Lung (tissue), 12 donors: ENCODE data around the gene PRG2. TPM values are rescaled to one million over a fixed set of nuclear protein-coding genes. Genes with fewer than 3 reads are reported as not detected.

ENCODE experiments used
- ATAC-seq: fragments of 200-7000 bp; cut with Tn5 transposase; one replicate; pipeline ENCODE4 v1.9.1; 2020; ENCODE audit warnings: moderate number of reproducible peaks; ENCODE audit not compliant: insufficient read depth, low FRiP score
- DNase-seq, 3 donors: peaks; one replicate each; pipeline ENCODE4 v3.0.0-alpha.2; 2013 to 2017
- H3K27ac ChIP-seq, 2 donors: one replicate each; pipeline ENCODE4 v1.5.1; 2013; ENCODE audit warnings: mild to moderate bottlenecking in 2 of 2, moderate library complexity in 2 of 2, control low read depth in 1 of 2, inconsistent platforms in 1 of 2, low read depth in 1 of 2, low read length in 1 of 2
- H3K27me3 ChIP-seq, 3 donors: one replicate each; pipeline ENCODE4 v1.5.1; 2013; ENCODE audit warnings: low read length in 2 of 3; ENCODE audit not compliant: control insufficient read depth in 3 of 3, insufficient read depth in 3 of 3
- H3K36me3 ChIP-seq, 4 donors: one replicate each; pipeline ENCODE4 v1.5.1; 2013; ENCODE audit warnings: low read length in 4 of 4, mild to moderate bottlenecking in 1 of 4, moderate library complexity in 1 of 4; ENCODE audit not compliant: control insufficient read depth in 4 of 4, insufficient read depth in 4 of 4
- H3K4me1 ChIP-seq, 5 donors: one replicate each; pipeline ENCODE4 v1.5.1; 2013; ENCODE audit warnings: low read length in 5 of 5, mild to moderate bottlenecking in 2 of 5, moderate library complexity in 1 of 5; ENCODE audit not compliant: control insufficient read depth in 5 of 5, insufficient read depth in 5 of 5
- H3K4me3 ChIP-seq: one replicate; pipeline ENCODE4 v1.5.1; 2013; ENCODE audit warnings: mild to moderate bottlenecking, control low read depth, moderate library complexity
- H3K9ac ChIP-seq, 2 donors: one replicate each; pipeline ENCODE4 v1.5.1; 2013; ENCODE audit warnings: low read length in 2 of 2, control low read depth in 1 of 2; ENCODE audit not compliant: insufficient read depth in 1 of 2
- H3K9me3 ChIP-seq, 4 donors: one replicate each; pipeline ENCODE4 v1.5.1; 2013; ENCODE audit warnings: low read length in 3 of 4, mild to moderate bottlenecking in 1 of 4, moderate library complexity in 1 of 4; ENCODE audit not compliant: control insufficient read depth in 4 of 4, insufficient read depth in 3 of 4
- CTCF ChIP-seq: IDR thresholded peaks from 2 replicates; pipeline ENCODE4 v1.5.1; 2012; ENCODE audit warnings: mild to moderate bottlenecking; ENCODE audit errors: control extremely low read depth, extremely low read depth
- WGBS, 2 donors: extraction: QIAGEN DNeasy Blood & Tissue Kit; methylation state at CpG; one replicate each; pipeline ENCODE4 v1.1.7; 2013; 5-methylcytosine and 5-hydroxymethylcytosine counted together
- polyA plus RNA-seq, 2 donors: library from polyadenylated mRNA; stranded (reverse); fragments of 200-250 nt; gene quantifications; one replicate each; pipeline ENCODE4 v1.2.1, GENCODE V29; 2013
- total RNA-seq, 2 donors: library from RNA; depleted of rRNA in 1 of 2; stranded (reverse); fragments of >200 nt in 1 of 2; gene quantifications; one replicate each; pipeline ENCODE4 v1.2.1, GENCODE V29; 2014 to 2021
- donor health status: control.
- donor health status: control.
- donor health status: Bipolar disorder and iron deficiency.
- donor health status: healthy.
- donor health status: DM: yes; HTN: yes; CAD: no.

The PRG2 gene
- total and polyA plus RNA-seq, 4 donors = 0.68 to 5.3 (median 0.83) TPM

DNA sequence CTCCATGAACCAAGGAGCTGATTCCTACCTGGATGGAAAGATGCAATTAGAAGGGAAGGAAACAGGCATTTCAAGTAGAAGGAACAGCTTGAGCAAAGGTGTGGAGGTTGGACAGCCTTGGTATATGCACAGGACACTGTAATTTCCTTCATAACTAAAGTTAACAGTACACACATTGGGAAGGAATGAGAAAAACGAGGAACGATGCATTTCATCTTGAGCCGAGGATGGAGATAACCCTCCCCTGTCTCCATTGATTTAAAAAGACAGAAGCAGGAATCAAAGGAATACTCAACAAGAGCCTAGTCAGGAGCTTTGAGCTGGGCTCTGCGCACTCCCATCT, 2.3 kb upstream of the PRG2 start:
- no peak overlapping the region for H3K9ac ChIP-seq
- ATAC-seq = no peak
- no peak overlapping the region for H3K4me3 ChIP-seq
- no peaks in the 10 kb centered on the region for H3K9me3 ChIP-seq
- DNase-seq = no peak
- H3K4me1 ChIP-seq = no peaks in the 10 kb centered on the region
- WGBS, 2 donors = 88 to 93% methylated on average over 4 of the region's 4 CpGs
- peaks cover 0 to 10% (median 0%) of the 10 kb centered on the region in 3 donors for H3K27me3 ChIP-seq
- no peak for TF ChIP-seq CTCF
- no peak overlapping the region for H3K27ac ChIP-seq
- H3K36me3 ChIP-seq = no peaks in the 10 kb centered on the region

- 81 to 92% methylated on average over 8 of the region's 8 CpGs for WGBS, 2 donors
Observed at GRCh38 chr11:57392066-57392762, 1.8 kb upstream of the PRG2 start.

GRCh38 chr11:57391539-57391938, 1.1 kb upstream of the PRG2 start:
- DNase-seq = no peak
- Histone ChIP-seq H3K27me3 (peaks cover 0 to 10% (median 0%) of the 10 kb centered on the region in 3 donors), H3K4me1 (no peaks in the 10 kb centered on the region), H3K9ac (no peak overlapping the region), H3K27ac (no peak overlapping the region), H3K36me3 (no peaks in the 10 kb centered on the region), H3K4me3 (no peak overlapping the region), H3K9me3 (no peaks in the 10 kb centered on the region)
- no peak for TF ChIP-seq CTCF
- 41 to 79% methylated on average over 2 of the region's 2 CpGs for WGBS, 2 donors
- no peak for ATAC-seq

More at GRCh38 chr11:57392066-57392762, 1.8 kb upstream of the PRG2 start:
- no peak overlapping the region for H3K4me3 ChIP-seq
- H3K9me3 ChIP-seq = no peaks in the 10 kb centered on the region
- no peak overlapping the region for H3K27ac ChIP-seq
- peaks cover 0 to 10% (median 0%) of the 10 kb centered on the region in 3 donors for H3K27me3 ChIP-seq
- no peaks in the 10 kb centered on the region for H3K4me1 ChIP-seq
- H3K9ac ChIP-seq = no peak overlapping the region
- DNase-seq (no peak), ATAC-seq (no peak)
- H3K36me3 ChIP-seq = no peaks in the 10 kb centered on the region
- no peak for TF ChIP-seq CTCF

DNA sequence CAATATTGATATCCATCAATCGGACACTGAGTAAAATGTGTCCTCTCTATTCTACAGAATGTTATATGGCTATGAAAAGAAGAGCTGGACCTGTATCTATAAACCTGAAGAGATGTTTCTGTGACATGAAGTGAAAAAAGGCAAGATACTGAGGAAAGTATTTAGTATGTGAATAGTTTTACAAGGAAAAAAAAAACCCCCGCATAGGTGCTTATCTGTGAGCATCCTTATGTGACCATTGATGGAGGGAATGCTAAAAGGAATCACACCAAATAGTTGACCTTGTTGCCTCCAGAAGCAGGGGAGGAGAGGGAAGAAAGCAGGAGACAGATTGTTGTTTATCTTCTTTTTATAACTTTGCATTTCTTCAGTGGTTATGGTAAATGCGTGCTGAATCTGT, 661 bp upstream of the PRG2 start:
- no peak for TF ChIP-seq CTCF
- WGBS, 2 donors = 89 to 96% methylated on average over 3 of the region's 3 CpGs
- no peak overlapping the region for H3K4me3 ChIP-seq
- no peaks in the 10 kb centered on the region for H3K4me1 ChIP-seq
- ATAC-seq (no peak), DNase-seq (no peak)
- no peak overlapping the region for H3K27ac ChIP-seq
- H3K9me3 ChIP-seq = no peaks in the 10 kb centered on the region
- H3K36me3 ChIP-seq = no peaks in the 10 kb centered on the region
- H3K9ac ChIP-seq = no peak overlapping the region
- peaks cover 0 to 10% (median 0%) of the 10 kb centered on the region in 3 donors for H3K27me3 ChIP-seq
